GM12801 (cell line): Measurements from ENCODE around the gene ZNF497.

ENCODE experiments used
- TF ChIP-seq, protein P1 (sequence below): IDR thresholded peaks from one replicate; pipeline ENCODE4 v1.5.1; 2011; ENCODE audit warnings: control low read depth; ENCODE audit not compliant: insufficient read length; ENCODE audit errors: extremely low read depth

ZNF497 gene

DNA sequence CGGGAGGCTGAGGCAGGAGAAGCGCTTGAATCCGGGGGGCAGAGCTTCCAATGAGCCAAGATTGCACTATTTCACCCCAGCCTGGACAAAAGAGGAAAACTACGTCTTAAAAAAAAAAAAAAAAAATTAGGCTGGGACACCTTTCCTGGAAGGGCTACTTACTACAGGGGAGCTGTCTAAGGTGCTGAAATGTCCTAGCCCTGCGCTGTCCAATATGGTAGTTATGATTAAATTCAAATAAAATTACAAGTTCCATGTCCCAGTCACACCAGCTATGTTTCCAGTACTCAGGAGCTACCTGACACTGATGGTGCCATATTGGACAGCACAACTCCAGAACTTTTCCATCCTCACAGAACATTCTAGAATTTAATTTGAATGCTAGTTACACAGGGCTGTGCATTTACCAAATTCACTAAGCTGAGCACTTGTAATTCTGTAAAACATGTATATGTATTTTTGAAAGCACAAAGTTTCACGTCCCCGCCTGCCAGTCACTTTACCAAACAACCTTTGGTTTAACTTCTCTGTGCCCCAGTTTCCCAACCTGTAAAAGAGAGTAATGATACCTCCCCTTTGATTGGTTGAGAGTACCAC lies 45.0 kb downstream of the ZNF497 start:
- TF ChIP-seq, protein P1, sequence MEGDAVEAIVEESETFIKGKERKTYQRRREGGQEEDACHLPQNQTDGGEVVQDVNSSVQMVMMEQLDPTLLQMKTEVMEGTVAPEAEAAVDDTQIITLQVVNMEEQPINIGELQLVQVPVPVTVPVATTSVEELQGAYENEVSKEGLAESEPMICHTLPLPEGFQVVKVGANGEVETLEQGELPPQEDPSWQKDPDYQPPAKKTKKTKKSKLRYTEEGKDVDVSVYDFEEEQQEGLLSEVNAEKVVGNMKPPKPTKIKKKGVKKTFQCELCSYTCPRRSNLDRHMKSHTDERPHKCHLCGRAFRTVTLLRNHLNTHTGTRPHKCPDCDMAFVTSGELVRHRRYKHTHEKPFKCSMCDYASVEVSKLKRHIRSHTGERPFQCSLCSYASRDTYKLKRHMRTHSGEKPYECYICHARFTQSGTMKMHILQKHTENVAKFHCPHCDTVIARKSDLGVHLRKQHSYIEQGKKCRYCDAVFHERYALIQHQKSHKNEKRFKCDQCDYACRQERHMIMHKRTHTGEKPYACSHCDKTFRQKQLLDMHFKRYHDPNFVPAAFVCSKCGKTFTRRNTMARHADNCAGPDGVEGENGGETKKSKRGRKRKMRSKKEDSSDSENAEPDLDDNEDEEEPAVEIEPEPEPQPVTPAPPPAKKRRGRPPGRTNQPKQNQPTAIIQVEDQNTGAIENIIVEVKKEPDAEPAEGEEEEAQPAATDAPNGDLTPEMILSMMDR = no peak

DNA sequence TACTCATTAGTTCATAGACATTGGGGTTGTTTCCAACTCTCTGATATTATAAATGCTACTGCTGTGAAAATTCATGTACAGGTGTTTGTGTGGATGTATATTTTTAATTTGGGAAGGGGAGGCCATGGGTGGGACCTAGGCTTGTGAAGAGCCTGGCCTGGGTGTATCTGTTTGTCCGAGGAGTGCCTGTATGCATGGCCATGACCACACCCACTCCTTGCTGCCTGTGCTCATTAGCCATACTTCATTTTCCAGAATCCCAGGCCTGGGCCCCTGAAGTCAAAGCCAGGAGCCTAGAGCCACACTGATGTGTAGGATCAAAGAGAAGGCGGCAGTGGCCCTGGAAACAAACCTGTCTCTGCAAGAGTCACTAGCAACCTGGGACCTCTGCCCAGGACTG lies 47.0 kb downstream of the ZNF497 start:
- TF ChIP-seq, protein P1 = no peak

DNA sequence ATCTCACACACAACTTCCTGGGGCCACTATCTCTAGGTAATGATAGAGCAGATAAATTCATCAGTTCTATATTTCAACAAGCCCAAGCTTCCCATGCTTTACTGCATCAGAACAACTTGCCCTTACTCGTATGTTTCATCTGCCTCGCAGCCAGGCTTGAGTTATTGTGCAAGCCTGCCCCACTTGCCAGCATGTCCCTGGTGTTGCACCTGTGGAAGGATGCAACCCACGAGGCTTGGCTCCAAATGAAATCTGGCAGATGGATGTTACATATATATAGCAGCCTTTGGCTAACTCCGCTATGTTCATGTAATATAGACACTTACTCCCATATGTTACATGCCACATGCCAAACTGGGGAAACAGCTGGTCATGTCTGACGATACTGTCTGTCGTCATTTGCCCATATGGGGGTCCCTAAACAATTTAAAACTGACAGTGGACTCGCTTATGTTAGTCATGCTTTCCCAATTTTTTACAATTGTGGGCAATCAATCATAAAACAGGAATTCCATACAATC lies 51.1 kb downstream of the ZNF497 start:
- TF ChIP-seq, protein P1 = no peak

- TF ChIP-seq, protein P1 = no peak
These were observed 54.8 kb downstream of the ZNF497 start for GRCh38 chr19:58307736-58308135.

DNA sequence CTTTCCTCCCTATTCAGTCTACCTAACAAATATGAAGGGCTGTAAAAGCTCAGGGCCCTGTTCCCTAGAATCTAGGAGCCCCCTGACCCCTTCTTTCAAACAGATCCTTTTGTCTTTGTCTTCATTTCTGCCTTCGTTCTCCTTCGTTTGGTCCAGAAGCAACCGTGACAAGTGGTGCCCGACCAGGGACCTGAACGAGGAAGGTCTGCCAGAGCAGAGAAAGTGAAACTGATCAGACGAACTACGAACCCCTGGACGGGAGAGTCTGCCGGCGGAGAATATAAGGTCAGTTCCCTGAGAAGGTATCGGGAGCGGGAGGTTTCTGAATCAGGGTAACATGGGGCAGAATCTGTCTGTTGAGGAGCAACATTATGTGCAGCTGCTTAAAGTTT lies 56.6 kb downstream of the ZNF497 start:
- TF ChIP-seq, protein P1 = no peak

DNA sequence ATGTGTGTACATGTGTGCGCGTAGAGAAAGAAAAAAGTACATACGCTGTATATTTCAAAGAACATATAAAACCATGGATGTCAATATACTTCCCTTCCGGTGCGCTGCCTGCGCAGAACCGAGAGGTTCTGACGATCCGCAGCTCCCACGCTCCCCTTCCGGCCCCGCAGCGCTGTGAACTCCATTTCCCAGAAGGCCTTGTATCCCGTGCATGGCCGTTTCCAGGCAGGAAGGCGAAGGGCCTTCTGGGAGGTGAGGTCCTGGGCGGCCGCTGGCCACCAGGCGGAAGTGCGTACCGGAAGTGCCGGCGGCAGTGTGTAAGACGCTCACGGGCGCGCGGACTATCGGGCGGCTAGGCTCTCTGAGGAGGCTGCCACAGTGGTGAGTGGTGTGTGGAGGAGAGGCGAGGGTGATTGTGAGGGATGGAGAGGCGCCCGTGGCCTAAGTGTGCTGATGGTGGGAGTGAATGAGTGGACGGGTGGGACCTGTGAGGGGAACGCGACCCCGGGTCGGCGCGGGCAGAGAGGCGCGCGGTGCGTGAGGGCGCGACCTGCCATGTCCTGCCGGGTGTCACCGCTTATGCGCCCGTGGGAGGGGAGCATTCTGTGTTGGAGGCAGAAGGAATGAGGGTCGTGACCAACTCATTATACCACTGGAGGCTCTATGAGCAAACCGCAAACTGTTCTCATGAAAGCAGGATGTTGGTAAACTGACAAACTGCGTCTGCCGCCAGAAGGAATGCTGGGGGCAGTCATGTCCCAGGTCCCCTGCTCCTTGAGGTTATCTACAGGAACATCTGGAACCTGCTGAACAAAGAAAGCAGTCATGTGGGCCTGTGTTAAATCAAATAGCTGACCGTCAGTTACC lies 57.3 kb downstream of the ZNF497 start, which contains the start of gene ERVK3-1:
Gene ERVK3-1 (plus strand): TSS at position 313 of the 867 bp plus-strand sequence. CDS start 6,792 bp downstream, outside the sequence.
- TF ChIP-seq, protein P1 = no peak

- TF ChIP-seq, protein P1 = no peak
These were observed 57.8 kb downstream of the ZNF497 start for GRCh38 chr19:58304748-58305064.
